ENCODE measurements around the gene EMILIN1. TPM values are rescaled to one million over a fixed set of nuclear protein-coding genes. Genes with fewer than 3 reads are reported as not detected.

Gene EMILIN1
- total RNA-seq, 1 experiment from 2014 or later: 0.31 TPM

DNA sequence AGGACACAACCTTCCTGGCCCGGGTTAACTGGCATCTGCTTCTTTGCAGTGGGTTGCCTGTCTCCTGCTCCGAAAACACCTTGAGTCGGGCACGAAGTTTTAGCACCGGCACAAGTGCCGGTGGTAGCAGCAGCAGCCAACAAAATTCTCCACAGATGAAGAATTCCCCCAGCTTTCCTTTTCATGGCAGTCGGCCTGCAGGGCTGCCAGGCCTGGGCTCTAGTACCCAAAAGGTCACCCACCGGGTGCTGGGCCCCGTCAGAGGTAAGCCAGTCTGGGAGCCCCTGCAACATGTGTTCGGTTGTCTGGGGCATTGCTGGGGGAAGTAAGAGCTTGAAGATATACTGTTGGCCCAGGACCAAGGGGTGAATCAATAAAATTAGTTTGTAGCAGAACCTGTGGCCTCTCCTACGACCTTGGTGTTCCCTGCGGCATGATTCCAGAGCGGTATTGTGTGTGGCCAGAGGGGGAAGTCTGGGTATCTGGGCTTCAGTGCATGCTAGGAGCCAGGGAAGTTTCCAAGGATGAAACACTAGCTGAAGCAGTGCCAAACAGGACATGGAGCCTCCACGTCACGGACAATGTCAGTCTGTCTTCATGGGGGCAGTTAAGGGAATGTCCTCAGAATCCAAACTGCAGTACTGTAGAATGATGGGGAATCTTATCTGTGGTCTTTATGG lies 19.1 kb upstream of the EMILIN1 start:
- DNase-seq (ENCODE audit: low read depth, low spot score) (no peak), ATAC-seq (peak; percentile 20; the same call in 1 of the 2 replicates)
- ChIA-PET CTCF (interaction anchor here (0.5 kb wide), 1 partner anchor 221 kb away, joined by 3 read pairs; no protein-coding TSS in a partner anchor), POLR2A (no interaction called here)
- no peaks in the 10 kb centered on the region for H3K9me3 ChIP-seq (ENCODE audit: control insufficient read depth, insufficient read depth, low read depth, low read length)
- H3K27me3 ChIP-seq (ENCODE audit: control insufficient read depth, insufficient read depth, low read length): no peaks in the 10 kb centered on the region
- H3K4me3 ChIP-seq (ENCODE audit: low read depth in 2 of 2, low read length in 2 of 2): no peak overlapping the region
- intact Hi-C loops (cut with micrococcal nuclease; ENCODE audit: unreplicated experiment) (no loop called here), in situ Hi-C loops (cut with HindIII; ENCODE audit: low pct_unique_long_range_greater_than_20kb, low sequenced_read_pairs) (no loop called here)
- peaks cover 6% of the 10 kb centered on the region for H3K36me3 ChIP-seq (ENCODE audit: control insufficient read depth, insufficient read depth, low read length)
- no peaks in the 10 kb centered on the region for H3K4me1 ChIP-seq (ENCODE audit: control insufficient read depth, insufficient read depth, low read length)
- no peak overlapping the region for H3K27ac ChIP-seq (ENCODE audit: low read length)
- no peak for TF ChIP-seq SIN3A (IDR thresholded peaks at IDR 0.05; ENCODE audit: borderline replicate concordance, insufficient read depth, low read depth, low read length)
- no TSS peak for BruUV-seq (replicated peaks)

DNA sequence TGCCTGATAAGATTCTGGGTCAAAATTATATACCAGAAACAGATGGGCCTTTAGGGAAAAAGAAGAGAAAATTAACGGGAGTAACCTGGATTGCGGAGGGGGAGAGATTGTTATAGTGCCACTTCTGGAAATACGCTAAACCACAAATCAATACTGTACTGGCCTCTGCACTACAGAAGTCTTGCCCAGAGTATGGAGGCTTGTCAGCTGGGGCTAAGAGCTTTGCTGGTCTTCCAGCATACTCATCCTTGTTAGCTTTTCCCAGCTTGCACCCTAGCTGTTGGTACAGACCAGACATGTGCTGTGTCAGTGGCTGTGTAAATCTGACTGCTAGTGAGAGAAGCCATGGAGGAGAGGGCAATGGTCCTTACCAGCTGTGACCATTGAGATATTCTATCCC lies 18.1 kb upstream of the EMILIN1 start:
- no peak overlapping the region for H3K27ac ChIP-seq (ENCODE audit: low read length)
- intact Hi-C loops (cut with micrococcal nuclease; ENCODE audit: unreplicated experiment): no loop called here
- ATAC-seq (0 out of 2 replicates have a peak, but pooled peaks have one; percentile 8), DNase-seq (ENCODE audit: low read depth, low spot score) (no peak)
- in situ Hi-C loops (cut with HindIII; ENCODE audit: low pct_unique_long_range_greater_than_20kb, low sequenced_read_pairs): no loop called here
- peaks cover 5% of the 10 kb centered on the region; the same call in 1 of the 2 replicates for H3K36me3 ChIP-seq (ENCODE audit: control insufficient read depth, insufficient read depth, low read length)
- no TSS peak for BruUV-seq (replicated peaks)
- no peaks in the 10 kb centered on the region for H3K9me3 ChIP-seq (ENCODE audit: control insufficient read depth, insufficient read depth, low read depth, low read length)
- H3K4me1 ChIP-seq (ENCODE audit: control insufficient read depth, insufficient read depth, low read length): no peaks in the 10 kb centered on the region
- POLR2A ChIA-PET: no interaction called here
- TF ChIP-seq, protein P1, sequence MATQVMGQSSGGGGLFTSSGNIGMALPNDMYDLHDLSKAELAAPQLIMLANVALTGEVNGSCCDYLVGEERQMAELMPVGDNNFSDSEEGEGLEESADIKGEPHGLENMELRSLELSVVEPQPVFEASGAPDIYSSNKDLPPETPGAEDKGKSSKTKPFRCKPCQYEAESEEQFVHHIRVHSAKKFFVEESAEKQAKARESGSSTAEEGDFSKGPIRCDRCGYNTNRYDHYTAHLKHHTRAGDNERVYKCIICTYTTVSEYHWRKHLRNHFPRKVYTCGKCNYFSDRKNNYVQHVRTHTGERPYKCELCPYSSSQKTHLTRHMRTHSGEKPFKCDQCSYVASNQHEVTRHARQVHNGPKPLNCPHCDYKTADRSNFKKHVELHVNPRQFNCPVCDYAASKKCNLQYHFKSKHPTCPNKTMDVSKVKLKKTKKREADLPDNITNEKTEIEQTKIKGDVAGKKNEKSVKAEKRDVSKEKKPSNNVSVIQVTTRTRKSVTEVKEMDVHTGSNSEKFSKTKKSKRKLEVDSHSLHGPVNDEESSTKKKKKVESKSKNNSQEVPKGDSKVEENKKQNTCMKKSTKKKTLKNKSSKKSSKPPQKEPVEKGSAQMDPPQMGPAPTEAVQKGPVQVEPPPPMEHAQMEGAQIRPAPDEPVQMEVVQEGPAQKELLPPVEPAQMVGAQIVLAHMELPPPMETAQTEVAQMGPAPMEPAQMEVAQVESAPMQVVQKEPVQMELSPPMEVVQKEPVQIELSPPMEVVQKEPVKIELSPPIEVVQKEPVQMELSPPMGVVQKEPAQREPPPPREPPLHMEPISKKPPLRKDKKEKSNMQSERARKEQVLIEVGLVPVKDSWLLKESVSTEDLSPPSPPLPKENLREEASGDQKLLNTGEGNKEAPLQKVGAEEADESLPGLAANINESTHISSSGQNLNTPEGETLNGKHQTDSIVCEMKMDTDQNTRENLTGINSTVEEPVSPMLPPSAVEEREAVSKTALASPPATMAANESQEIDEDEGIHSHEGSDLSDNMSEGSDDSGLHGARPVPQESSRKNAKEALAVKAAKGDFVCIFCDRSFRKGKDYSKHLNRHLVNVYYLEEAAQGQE (IDR thresholded peaks at IDR 0.05; ENCODE audit: insufficient read depth in 1 of 2, low read depth in 2 of 2, low read length in 1 of 2): no peak
- peak; percentile 29; the same call in 1 of the 2 replicates for TF ChIP-seq POLR2AphosphoS5 (IDR thresholded peaks at IDR 0.05; ENCODE audit: low read depth, low read length)
- no peak overlapping the region for H3K4me3 ChIP-seq (ENCODE audit: low read depth in 2 of 2, low read length in 2 of 2)
- H3K27me3 ChIP-seq (ENCODE audit: control insufficient read depth, insufficient read depth, low read length): no peaks in the 10 kb centered on the region
- CTCF ChIA-PET: interaction anchor here (0.7 kb wide), 1 partner anchor 9 kb away, joined by 9 read pairs; the partner anchor contains the start of gene AGBL5

DNA sequence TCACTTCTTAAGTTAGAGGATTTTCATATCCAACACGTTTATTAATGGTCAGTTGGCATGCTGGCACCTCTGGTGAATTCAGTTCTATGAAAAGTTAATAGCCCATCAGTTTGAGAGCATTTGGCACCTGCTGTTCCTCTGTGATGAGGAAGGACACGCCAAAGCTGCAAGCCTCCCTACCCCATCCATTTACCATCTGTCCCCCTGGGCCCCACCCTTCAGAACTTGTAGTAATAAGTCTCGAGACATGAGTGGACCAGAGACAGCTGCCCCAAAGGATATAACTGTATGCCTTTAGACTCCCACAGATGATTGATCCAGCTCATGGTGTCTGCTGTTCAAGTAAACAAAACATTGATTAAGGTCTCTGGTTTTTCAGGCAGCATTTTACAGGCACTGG lies 13.3 kb upstream of the EMILIN1 start:
- no peaks in the 10 kb centered on the region for H3K27me3 ChIP-seq (ENCODE audit: control insufficient read depth, insufficient read depth, low read length)
- no peak overlapping the region for H3K27ac ChIP-seq (ENCODE audit: low read length)
- no peak overlapping the region for H3K4me3 ChIP-seq (ENCODE audit: low read depth in 2 of 2, low read length in 2 of 2)
- ChIA-PET POLR2A (interaction anchor here (0.7 to 1.2 kb wide), 2 partner anchors 14 to 97 kb away, joined by 3 read pairs; partner anchors contain the start of gene AGBL5), CTCF (interaction anchor here (0.6 kb wide), 1 partner anchor 215 kb away, joined by 3 read pairs; no protein-coding TSS in a partner anchor)
- no peaks in the 10 kb centered on the region for H3K36me3 ChIP-seq (ENCODE audit: control insufficient read depth, insufficient read depth, low read length)
- DNase-seq (ENCODE audit: low read depth, low spot score) (no peak), ATAC-seq (no peak)
- BruUV-seq (replicated peaks): no TSS peak
- in situ Hi-C loops (cut with HindIII; ENCODE audit: low pct_unique_long_range_greater_than_20kb, low sequenced_read_pairs): no loop called here
- TF ChIP-seq TCF7L2 (IDR thresholded peaks at IDR 0.05; ENCODE audit: low read depth, low read length) (no peak), POLR2AphosphoS5 (IDR thresholded peaks at IDR 0.05; ENCODE audit: low read depth, low read length) (no peak), SIN3A (IDR thresholded peaks at IDR 0.05; ENCODE audit: borderline replicate concordance, insufficient read depth, low read depth, low read length) (no peak)
- TF ChIP-seq, protein P1 (IDR thresholded peaks at IDR 0.05; ENCODE audit: insufficient read depth in 1 of 2, low read depth in 2 of 2, low read length in 1 of 2): no peak
- TF ChIP-seq, protein P2, sequence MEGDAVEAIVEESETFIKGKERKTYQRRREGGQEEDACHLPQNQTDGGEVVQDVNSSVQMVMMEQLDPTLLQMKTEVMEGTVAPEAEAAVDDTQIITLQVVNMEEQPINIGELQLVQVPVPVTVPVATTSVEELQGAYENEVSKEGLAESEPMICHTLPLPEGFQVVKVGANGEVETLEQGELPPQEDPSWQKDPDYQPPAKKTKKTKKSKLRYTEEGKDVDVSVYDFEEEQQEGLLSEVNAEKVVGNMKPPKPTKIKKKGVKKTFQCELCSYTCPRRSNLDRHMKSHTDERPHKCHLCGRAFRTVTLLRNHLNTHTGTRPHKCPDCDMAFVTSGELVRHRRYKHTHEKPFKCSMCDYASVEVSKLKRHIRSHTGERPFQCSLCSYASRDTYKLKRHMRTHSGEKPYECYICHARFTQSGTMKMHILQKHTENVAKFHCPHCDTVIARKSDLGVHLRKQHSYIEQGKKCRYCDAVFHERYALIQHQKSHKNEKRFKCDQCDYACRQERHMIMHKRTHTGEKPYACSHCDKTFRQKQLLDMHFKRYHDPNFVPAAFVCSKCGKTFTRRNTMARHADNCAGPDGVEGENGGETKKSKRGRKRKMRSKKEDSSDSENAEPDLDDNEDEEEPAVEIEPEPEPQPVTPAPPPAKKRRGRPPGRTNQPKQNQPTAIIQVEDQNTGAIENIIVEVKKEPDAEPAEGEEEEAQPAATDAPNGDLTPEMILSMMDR (IDR thresholded peaks at IDR 0.05): no peak
- H3K4me1 ChIP-seq (ENCODE audit: control insufficient read depth, insufficient read depth, low read length): peaks cover 2% of the 10 kb centered on the region
- H3K9me3 ChIP-seq (ENCODE audit: control insufficient read depth, insufficient read depth, low read depth, low read length): no peaks in the 10 kb centered on the region
- intact Hi-C loops (cut with micrococcal nuclease; ENCODE audit: unreplicated experiment): no loop called here

Data from Panc1 (cell line).